Measurements from ENCODE around the gene MAML3.

- TF ChIP-seq, protein P1, sequence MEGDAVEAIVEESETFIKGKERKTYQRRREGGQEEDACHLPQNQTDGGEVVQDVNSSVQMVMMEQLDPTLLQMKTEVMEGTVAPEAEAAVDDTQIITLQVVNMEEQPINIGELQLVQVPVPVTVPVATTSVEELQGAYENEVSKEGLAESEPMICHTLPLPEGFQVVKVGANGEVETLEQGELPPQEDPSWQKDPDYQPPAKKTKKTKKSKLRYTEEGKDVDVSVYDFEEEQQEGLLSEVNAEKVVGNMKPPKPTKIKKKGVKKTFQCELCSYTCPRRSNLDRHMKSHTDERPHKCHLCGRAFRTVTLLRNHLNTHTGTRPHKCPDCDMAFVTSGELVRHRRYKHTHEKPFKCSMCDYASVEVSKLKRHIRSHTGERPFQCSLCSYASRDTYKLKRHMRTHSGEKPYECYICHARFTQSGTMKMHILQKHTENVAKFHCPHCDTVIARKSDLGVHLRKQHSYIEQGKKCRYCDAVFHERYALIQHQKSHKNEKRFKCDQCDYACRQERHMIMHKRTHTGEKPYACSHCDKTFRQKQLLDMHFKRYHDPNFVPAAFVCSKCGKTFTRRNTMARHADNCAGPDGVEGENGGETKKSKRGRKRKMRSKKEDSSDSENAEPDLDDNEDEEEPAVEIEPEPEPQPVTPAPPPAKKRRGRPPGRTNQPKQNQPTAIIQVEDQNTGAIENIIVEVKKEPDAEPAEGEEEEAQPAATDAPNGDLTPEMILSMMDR (IDR thresholded peaks at IDR 0.05; ENCODE audit: insufficient read depth, low read depth, low read length): no peak
- TF ChIP-seq EZH2 (IDR thresholded peaks at IDR 0.05; ENCODE audit: insufficient read depth, low read length): no peak
These were observed 16.3 kb upstream of the MAML3 start for GRCh38 chr4:140170299-140170698.

Data from astrocyte (in vitro differentiated cells and primary cell).